DOHH2 (cell line): ENCODE data around the gene WFDC9.

Source experiments
- H3F3A ChIP-seq: fragments of 200-600 bp; sonication (generic), shearing (Covaris generic); 2 replicates; pipeline ENCODE4 v1.6.0; 2016; ENCODE audit warnings: antibody characterized with exemption, mild to moderate bottlenecking; ENCODE audit not compliant: control insufficient read depth, insufficient read depth
- H3K27ac ChIP-seq: fragments of 200-600 bp; sonication (generic); 2 replicates; pipeline ENCODE4 v1.5.1; 2014; ENCODE audit warnings: low read depth, mild to moderate bottlenecking, low read length, moderate library complexity
- H3K27me3 ChIP-seq: fragments of 200-600 bp; sonication (generic); 2 replicates; pipeline ENCODE4 v1.6.1; 2014; ENCODE audit warnings: mild to moderate bottlenecking, low read length, mixed read lengths; ENCODE audit not compliant: control insufficient read depth
- H3K36me3 ChIP-seq: fragments of 200-600 bp; sonication (generic); 2 replicates; pipeline ENCODE4 v1.6.1; 2014; ENCODE audit warnings: mild to moderate bottlenecking, low read length, moderate library complexity, mixed read lengths; ENCODE audit not compliant: control insufficient read depth
- H3K4me1 ChIP-seq: fragments of 200-600 bp; sonication (generic); 2 replicates; pipeline ENCODE4 v1.6.1; 2014; ENCODE audit warnings: mild to moderate bottlenecking, low read length, mixed read lengths; ENCODE audit not compliant: control insufficient read depth
- H3K4me2 ChIP-seq: fragments of 200-600 bp; sonication (generic); 2 replicates; pipeline ENCODE4 v1.6.0; 2014; ENCODE audit warnings: mild to moderate bottlenecking, low read length, moderate library complexity
- H3K4me3 ChIP-seq: fragments of 200-600 bp; sonication (generic); 2 replicates; pipeline ENCODE4 v1.5.1; 2014; ENCODE audit warnings: mild to moderate bottlenecking, low read length, mixed read lengths
- H3K79me2 ChIP-seq: fragments of 200-600 bp; sonication (generic); 2 replicates; pipeline ENCODE4 v1.6.1; 2014; ENCODE audit warnings: mild to moderate bottlenecking, low read length, mixed read lengths; ENCODE audit not compliant: control insufficient read depth
- H3K9me2 ChIP-seq: fragments of 200-600 bp; sonication (generic); replicated peaks from 2 replicates; pipeline ENCODE4 v1.6.1; 2014; ENCODE audit warnings: mild to moderate bottlenecking, low read length, mixed read lengths; ENCODE audit not compliant: control insufficient read depth
- H3K9me3 ChIP-seq: fragments of 200-600 bp; sonication (generic); 2 replicates; pipeline ENCODE4 v1.6.1; 2014; ENCODE audit warnings: antibody characterized with exemption, low read length, mixed read lengths; ENCODE audit not compliant: control insufficient read depth, insufficient read depth
- H4K20me1 ChIP-seq: fragments of 200-600 bp; sonication (generic); 2 replicates; pipeline ENCODE4 v1.6.0; 2014; ENCODE audit warnings: low read depth, mild to moderate bottlenecking, antibody characterized with exemption, low read length, moderate library complexity; ENCODE audit not compliant: control insufficient read depth, insufficient read depth
- EZH2phosphoT487 ChIP-seq: fragments of 200-600 bp; sonication (generic); IDR thresholded peaks from 2 replicates; pipeline ENCODE4 v1.6.1; 2017; ENCODE audit warnings: borderline replicate concordance, mild to moderate bottlenecking, antibody characterized with exemption, low read length, moderate library complexity, mixed read lengths
- TF ChIP-seq, protein P1 (sequence below): fragments of 200-600 bp; sonication (generic); IDR thresholded peaks from one replicate; pipeline ENCODE4 v1.5.1; 2014; ENCODE audit warnings: antibody characterized with exemption, mild to moderate bottlenecking, low read depth, low read length; ENCODE audit not compliant: poor library complexity, severe bottlenecking

Gene WFDC9

DNA sequence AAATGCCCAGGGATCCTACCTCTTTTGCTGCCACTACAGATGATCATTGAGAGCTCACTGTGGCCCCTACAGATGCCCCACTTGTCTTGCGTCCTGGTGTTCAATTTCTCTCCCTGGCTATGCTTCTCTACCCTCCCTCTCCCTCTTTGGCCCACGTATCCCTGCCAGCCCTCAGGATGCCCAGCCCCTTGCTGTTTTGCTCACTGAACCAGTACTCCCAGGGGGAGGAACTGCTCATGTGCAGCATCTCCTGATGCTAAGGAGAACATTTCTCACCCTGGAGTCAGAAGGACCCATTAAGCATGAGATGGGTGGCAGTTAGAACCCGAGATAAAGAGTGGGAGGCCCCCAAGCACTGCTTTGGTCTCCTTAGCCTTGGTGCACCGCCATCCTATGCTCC lies at the start of gene WFDC9:
Gene WFDC9 (minus strand): TSS at position 101 of the 400 bp plus-strand sequence. CDS start 21,103 bp downstream, outside the sequence.
- H3K79me2 ChIP-seq: no peaks in the 10 kb centered on the region
- TF ChIP-seq, protein P1, sequence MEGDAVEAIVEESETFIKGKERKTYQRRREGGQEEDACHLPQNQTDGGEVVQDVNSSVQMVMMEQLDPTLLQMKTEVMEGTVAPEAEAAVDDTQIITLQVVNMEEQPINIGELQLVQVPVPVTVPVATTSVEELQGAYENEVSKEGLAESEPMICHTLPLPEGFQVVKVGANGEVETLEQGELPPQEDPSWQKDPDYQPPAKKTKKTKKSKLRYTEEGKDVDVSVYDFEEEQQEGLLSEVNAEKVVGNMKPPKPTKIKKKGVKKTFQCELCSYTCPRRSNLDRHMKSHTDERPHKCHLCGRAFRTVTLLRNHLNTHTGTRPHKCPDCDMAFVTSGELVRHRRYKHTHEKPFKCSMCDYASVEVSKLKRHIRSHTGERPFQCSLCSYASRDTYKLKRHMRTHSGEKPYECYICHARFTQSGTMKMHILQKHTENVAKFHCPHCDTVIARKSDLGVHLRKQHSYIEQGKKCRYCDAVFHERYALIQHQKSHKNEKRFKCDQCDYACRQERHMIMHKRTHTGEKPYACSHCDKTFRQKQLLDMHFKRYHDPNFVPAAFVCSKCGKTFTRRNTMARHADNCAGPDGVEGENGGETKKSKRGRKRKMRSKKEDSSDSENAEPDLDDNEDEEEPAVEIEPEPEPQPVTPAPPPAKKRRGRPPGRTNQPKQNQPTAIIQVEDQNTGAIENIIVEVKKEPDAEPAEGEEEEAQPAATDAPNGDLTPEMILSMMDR: no peak
- TF ChIP-seq EZH2phosphoT487: no peak
- H3F3A ChIP-seq: no peaks in the 10 kb centered on the region
- H3K27me3 ChIP-seq: no peaks in the 10 kb centered on the region
- H3K36me3 ChIP-seq: no peaks in the 10 kb centered on the region
- no peaks in the 10 kb centered on the region for H3K4me1 ChIP-seq
- no peaks in the 10 kb centered on the region for H3K9me2 ChIP-seq
- no peak within 1 kb of the TSS for H3K27ac ChIP-seq
- no peaks in the 10 kb centered on the region for H3K9me3 ChIP-seq
- H3K4me3 ChIP-seq: no peak within 1 kb of the TSS
- no peak within 1 kb of the TSS for H3K4me2 ChIP-seq
- H4K20me1 ChIP-seq: no peaks in the 10 kb centered on the region

DNA sequence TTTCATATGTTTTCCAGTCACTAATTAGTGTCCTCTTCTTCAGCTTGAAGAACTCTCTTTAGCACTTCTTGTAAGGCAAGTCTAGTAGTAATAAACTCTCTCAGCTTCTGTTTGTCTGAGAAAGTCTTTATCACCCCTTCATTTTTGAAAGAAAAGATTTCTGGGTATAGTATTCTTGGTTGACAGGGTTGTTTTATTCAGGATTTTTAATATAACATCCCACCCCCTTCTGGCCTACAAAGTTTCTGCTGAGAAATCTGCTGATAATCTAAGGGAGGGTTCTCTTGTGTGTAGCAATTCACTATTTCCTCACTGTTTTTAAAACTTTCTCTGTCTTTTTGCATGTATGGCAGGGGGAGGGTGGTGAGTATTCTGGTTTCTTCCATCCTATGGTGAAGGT lies 48.6 kb upstream of the WFDC9 start:
- peaks cover 6% of the 10 kb centered on the region; the same call in 1 of the 2 replicates for H3K27me3 ChIP-seq
- no peak overlapping the region for H3K27ac ChIP-seq
- peaks cover 4% of the 10 kb centered on the region; the same call in 1 of the 2 replicates for H3K9me3 ChIP-seq
- TF ChIP-seq EZH2phosphoT487: no peak
- TF ChIP-seq, protein P1: no peak
- no peaks in the 10 kb centered on the region for H3K79me2 ChIP-seq
- H3K9me2 ChIP-seq: no peaks in the 10 kb centered on the region
- H4K20me1 ChIP-seq: no peaks in the 10 kb centered on the region
- H3K4me3 ChIP-seq: no peak overlapping the region
- H3K4me2 ChIP-seq: no peak overlapping the region
- no peaks in the 10 kb centered on the region for H3K4me1 ChIP-seq
- H3K36me3 ChIP-seq: no peaks in the 10 kb centered on the region
- H3F3A ChIP-seq: no peaks in the 10 kb centered on the region

DNA sequence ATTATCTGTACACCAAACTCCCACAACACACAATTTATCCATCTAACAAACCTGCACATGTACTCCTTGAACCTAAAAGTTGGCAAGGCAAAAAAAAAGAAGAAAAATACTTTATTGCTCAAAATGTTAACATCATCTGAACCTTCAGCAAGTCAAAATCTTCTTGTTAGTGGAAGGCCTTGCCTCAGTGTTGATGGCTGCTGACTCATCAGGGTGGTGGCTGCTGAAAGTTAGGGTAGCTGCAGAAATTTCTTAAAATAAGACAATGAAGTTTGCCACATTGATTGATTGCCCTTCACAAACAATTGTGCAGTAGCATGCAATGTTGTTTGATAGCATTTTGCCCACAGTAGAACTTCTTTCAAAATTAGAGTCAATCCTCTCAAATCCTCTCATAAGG lies 41.7 kb upstream of the WFDC9 start:
- no peaks in the 10 kb centered on the region for H3K9me2 ChIP-seq
- H3K4me1 ChIP-seq: no peaks in the 10 kb centered on the region
- no peaks in the 10 kb centered on the region for H3F3A ChIP-seq
- no peaks in the 10 kb centered on the region for H4K20me1 ChIP-seq
- no peak overlapping the region for H3K4me2 ChIP-seq
- no peak overlapping the region for H3K4me3 ChIP-seq
- H3K27ac ChIP-seq: no peak overlapping the region
- H3K9me3 ChIP-seq: no peaks in the 10 kb centered on the region
- TF ChIP-seq, protein P1: no peak
- TF ChIP-seq EZH2phosphoT487: no peak
- no peaks in the 10 kb centered on the region for H3K79me2 ChIP-seq
- H3K36me3 ChIP-seq: no peaks in the 10 kb centered on the region
- peaks cover 6% of the 10 kb centered on the region; the same call in 1 of the 2 replicates for H3K27me3 ChIP-seq
